Suprapubic skin (tissue), 4 donors: ENCODE results near the gene SFSWAP. TPM values are rescaled to one million over a fixed set of nuclear protein-coding genes. Genes with fewer than 3 reads are reported as not detected.

Source experiments
- DNase-seq, 2 donors: peaks; one replicate each; pipeline ENCODE4 v3.0.0-alpha.2; 2019; ENCODE audit warnings: low spot score in 2 of 2
- H3K27ac ChIP-seq: fragments of 200-600 bp; sonication (generic); one replicate; pipeline ENCODE4 v1.5.1; 2019
- H3K27me3 ChIP-seq: fragments of 200-600 bp; sonication (generic); one replicate; pipeline ENCODE4 v1.5.1; 2019
- H3K36me3 ChIP-seq: fragments of 200-600 bp; sonication (generic); one replicate; pipeline ENCODE4 v1.5.1; 2019
- H3K4me1 ChIP-seq: fragments of 200-600 bp; sonication (generic); one replicate; pipeline ENCODE4 v1.5.1; 2019
- H3K4me3 ChIP-seq: fragments of 200-600 bp; sonication (generic); one replicate; pipeline ENCODE4 v1.5.1; 2019; ENCODE audit warnings: mild to moderate bottlenecking
- H3K9me3 ChIP-seq: fragments of 200-600 bp; sonication (generic); one replicate; pipeline ENCODE4 v1.5.1; 2019
- EP300 ChIP-seq: sonication (generic); formaldehyde crosslinking; IDR thresholded peaks from one replicate; pipeline ENCODE4 v1.6.1; 2017; ENCODE audit warnings: antibody characterized with exemption
- POLR2A ChIP-seq, 2 donors: fragments of 450-650 bp; IDR thresholded peaks; one replicate each; pipeline ENCODE4 v1.6.1; 2017; ENCODE audit warnings: antibody characterized with exemption in 2 of 2, mild to moderate bottlenecking in 2 of 2, moderate library complexity in 2 of 2
- POLR2AphosphoS5 ChIP-seq, 3 donors: sonication (generic); formaldehyde crosslinking; IDR thresholded peaks; one replicate each; pipeline ENCODE4 v1.6.1; 2017; ENCODE audit warnings: antibody characterized with exemption in 3 of 3
- WGBS: methylation state at CpG from one replicate; pipeline ENCODE4 v1.1.5; 2018; 5-methylcytosine and 5-hydroxymethylcytosine counted together
- total RNA-seq, 4 donors: library from RNA; depleted of rRNA; stranded (reverse); fragments of >200 nt; gene quantifications; one replicate each; pipeline ENCODE4 v1.1.0, GENCODE V29; 2016
- TF ChIP-seq, protein P1 (sequence below), 2 donors: fragments of 200-600 bp in 1 of 2; fragments of 450-650 bp in 1 of 2; sonication (generic) in 1 of 2; IDR thresholded peaks; one replicate each; pipeline ENCODE4 v1.5.1; 2016 to 2019; ENCODE audit warnings: antibody characterized with exemption in 2 of 2, mild to moderate bottlenecking in 1 of 2, moderate library complexity in 1 of 2

SFSWAP gene
- total RNA-seq, 4 donors from 2014 or later = 41.3 to 107 (median 49.9) TPM

DNA sequence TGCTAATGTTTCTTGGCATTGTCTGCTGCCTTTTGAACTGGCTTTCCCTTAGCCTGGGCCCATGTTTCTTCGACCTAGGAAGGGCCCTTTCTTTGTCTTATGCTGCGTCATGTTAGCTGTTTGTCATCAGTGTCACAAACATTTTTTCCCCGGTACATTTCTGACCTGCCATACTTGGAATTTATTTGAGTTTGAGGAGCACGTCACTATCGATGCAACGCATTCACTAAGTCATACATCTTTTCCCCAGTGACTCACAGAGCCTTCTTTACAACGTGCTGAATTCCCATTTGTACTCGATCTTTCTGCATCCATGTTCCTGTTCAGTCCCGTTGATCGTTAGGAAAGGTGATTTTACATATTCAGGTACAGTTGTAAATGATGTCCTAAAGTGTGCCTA, 61.1 kb downstream of the SFSWAP start:
- H3K9me3 ChIP-seq = no peaks in the 10 kb centered on the region
- H3K4me1 ChIP-seq = peaks cover 5% of the 10 kb centered on the region
- peaks cover 85% of the 10 kb centered on the region for H3K36me3 ChIP-seq
- no peaks in the 10 kb centered on the region for H3K27me3 ChIP-seq
- DNase-seq = no peak
- no peak overlapping the region for H3K27ac ChIP-seq
- no peak overlapping the region for H3K4me3 ChIP-seq
- TF ChIP-seq POLR2A (IDR thresholded peaks at IDR 0.05) (no peak), POLR2AphosphoS5 (IDR thresholded peaks at IDR 0.05) (no peak), EP300 (no peak)
- TF ChIP-seq, protein P1, sequence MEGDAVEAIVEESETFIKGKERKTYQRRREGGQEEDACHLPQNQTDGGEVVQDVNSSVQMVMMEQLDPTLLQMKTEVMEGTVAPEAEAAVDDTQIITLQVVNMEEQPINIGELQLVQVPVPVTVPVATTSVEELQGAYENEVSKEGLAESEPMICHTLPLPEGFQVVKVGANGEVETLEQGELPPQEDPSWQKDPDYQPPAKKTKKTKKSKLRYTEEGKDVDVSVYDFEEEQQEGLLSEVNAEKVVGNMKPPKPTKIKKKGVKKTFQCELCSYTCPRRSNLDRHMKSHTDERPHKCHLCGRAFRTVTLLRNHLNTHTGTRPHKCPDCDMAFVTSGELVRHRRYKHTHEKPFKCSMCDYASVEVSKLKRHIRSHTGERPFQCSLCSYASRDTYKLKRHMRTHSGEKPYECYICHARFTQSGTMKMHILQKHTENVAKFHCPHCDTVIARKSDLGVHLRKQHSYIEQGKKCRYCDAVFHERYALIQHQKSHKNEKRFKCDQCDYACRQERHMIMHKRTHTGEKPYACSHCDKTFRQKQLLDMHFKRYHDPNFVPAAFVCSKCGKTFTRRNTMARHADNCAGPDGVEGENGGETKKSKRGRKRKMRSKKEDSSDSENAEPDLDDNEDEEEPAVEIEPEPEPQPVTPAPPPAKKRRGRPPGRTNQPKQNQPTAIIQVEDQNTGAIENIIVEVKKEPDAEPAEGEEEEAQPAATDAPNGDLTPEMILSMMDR (IDR thresholded peaks at IDR 0.05) = no peak
- 90% methylated on average over 10 of the region's 10 CpGs for WGBS

DNA sequence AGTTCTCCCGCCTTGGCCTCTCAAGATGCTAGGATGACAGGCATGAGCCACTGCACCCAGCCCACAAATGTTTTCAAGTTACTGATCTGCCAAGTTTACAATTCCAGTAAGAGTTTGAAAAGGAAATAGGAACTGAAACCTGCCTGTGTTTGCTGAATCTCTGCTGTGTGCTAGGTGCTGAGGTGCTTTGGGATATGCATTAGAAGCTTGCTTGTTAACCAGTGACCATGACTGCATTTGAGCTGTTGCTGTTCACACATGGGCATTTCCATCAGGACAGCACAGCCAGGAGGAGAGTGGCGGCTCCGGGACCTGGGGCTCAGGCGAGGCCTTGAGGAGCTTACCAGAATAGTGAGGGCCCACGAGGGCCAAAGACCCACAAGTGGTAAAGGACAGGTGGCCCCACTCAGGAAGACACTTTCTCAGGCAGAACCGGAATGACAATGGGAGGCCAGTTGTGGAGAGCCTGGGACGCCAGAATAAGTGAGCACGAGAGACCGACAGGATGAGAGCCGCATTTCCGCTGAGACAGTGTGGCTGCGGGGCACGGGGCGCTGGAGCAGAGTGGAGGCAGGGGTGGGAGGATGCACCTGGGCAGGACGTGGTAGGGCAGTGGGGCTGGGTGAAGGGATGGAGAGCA, 62.8 kb downstream of the SFSWAP start:
- DNase-seq = no peak
- Histone ChIP-seq H3K27ac (no peak overlapping the region), H3K4me1 (peaks cover 5% of the 10 kb centered on the region), H3K9me3 (no peaks in the 10 kb centered on the region), H3K36me3 (peaks cover 79% of the 10 kb centered on the region), H3K4me3 (no peak overlapping the region), H3K27me3 (no peaks in the 10 kb centered on the region)
- no peak for TF ChIP-seq POLR2AphosphoS5 (IDR thresholded peaks at IDR 0.05)
- TF ChIP-seq POLR2A (IDR thresholded peaks at IDR 0.05) = no peak
- TF ChIP-seq EP300 = no peak
- TF ChIP-seq, protein P1 (IDR thresholded peaks at IDR 0.05) = no peak
- WGBS = 83% methylated on average over 15 of the region's 15 CpGs

DNA sequence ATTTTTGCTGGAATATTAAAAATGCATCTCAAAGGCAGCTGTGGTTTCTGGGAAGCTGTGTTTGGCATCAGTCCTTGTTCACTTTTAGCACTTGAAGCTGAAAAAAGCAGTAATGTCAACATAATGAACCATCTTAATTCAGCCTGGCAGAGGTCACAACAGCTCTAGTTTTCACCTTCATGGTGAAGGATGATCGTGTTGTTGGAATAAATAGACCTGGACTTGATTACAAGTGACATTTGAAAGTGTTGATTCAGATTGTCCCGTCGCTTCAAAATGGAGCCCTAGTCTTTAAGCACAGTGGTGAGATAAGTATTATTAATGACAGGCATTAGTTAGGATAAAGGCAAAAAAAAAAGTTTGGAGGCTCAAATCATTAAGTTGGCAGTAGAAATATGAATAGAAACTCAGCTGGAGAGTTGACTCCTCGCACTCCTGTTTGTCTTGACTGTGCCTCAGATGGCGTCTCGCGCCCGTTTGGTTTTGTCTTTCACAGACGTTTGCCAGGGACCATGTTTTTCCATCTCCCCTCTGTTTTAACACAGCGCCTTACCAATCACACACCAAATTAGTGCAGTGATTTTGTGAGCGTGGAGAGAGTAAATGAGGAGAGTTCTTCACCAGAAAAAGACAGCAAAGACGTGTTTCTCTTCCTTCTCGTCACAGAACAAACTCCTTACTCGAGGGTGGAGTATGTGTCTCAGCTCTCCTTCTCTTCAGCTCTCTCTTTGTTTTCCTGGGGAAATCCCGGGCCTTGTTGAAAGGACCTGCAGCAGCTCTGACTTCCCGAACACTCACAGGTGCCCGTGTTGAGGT, 63.9 kb downstream of the SFSWAP start:
- Histone ChIP-seq H3K27me3 (no peaks in the 10 kb centered on the region), H3K36me3 (peaks cover 80% of the 10 kb centered on the region), H3K9me3 (no peaks in the 10 kb centered on the region), H3K4me3 (no peak overlapping the region), H3K4me1 (peaks cover 5% of the 10 kb centered on the region), H3K27ac (no peak overlapping the region)
- DNase-seq = no peak
- 81% methylated on average over 17 of the region's 17 CpGs for WGBS
- no peak for TF ChIP-seq EP300
- TF ChIP-seq, protein P1 (IDR thresholded peaks at IDR 0.05) = no peak
- no peak for TF ChIP-seq POLR2A (IDR thresholded peaks at IDR 0.05)
- no peak for TF ChIP-seq POLR2AphosphoS5 (IDR thresholded peaks at IDR 0.05)

DNA sequence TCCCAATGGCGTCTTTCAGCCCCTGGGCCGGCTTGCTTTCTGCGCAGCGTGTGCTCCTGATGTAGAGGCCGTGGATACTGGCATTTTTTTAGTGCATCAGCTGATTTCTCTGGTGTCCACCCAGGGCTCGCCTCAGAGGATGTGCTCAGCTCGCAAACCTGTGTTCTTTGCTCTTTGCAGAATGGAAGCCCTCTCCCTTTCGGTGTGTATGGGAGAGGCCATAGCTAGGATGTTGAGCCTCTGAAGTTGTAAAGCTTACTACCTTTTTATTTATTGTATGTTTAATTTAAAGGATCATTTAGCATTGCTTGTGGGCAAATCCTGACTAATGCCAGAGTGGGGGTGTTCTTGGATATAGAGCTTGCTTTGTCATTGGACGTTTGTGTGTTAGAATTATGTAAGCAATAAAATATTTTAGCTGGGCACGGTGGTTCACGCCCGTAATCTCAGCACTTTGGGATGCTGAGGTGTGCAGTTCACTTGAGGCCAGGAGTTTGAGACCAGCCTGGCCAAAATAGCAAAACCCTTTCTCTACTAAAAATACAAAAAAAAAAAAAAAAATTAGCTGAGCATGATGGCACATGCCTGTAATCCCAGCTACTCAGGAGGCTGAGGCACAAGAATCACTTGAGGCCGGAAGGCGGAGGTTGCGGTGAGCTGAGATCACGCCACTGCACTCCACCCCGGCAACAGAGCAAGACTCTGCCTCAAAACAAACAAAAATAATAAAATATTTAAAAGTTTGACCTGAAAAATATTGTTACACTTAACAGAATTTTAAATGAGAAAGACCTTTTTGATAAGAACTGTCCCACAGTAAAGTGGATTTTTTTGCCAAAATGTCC, 64.7 kb downstream of the SFSWAP start:
- peaks cover 80% of the 10 kb centered on the region for H3K36me3 ChIP-seq
- WGBS = 77% methylated on average over 17 of the region's 17 CpGs
- no peak for DNase-seq
- H3K9me3 ChIP-seq = no peaks in the 10 kb centered on the region
- H3K27ac ChIP-seq = no peak overlapping the region
- no peaks in the 10 kb centered on the region for H3K27me3 ChIP-seq
- peaks cover 5% of the 10 kb centered on the region for H3K4me1 ChIP-seq
- no peak for TF ChIP-seq EP300
- no peak for TF ChIP-seq POLR2AphosphoS5 (IDR thresholded peaks at IDR 0.05)
- TF ChIP-seq POLR2A (IDR thresholded peaks at IDR 0.05) = no peak
- TF ChIP-seq, protein P1 (IDR thresholded peaks at IDR 0.05) = no peak
- no peak overlapping the region for H3K4me3 ChIP-seq
